Activated naive CD8-positive, alpha-beta T cell treated with anti-CD3 and anti-CD28 coated beads, Interleukin-2, amount 50 U/mL, for 16 hours (primary cell): ENCODE results near the gene GYS1.
"Not testable (repeated sequence)": the region's sequence is repeated elsewhere in the genome, so short reads cannot be mapped to it uniquely, and the experiment has no call there.

Source experiments
- DNase-seq: peaks from one replicate; pipeline ENCODE4 v3.0.0-alpha.2; 2020; ENCODE audit warnings: low read depth, low spot score

GYS1 gene

GRCh38 chr19:48993175-48994034 lies at the start of gene GYS1, which contains the start of gene RUVBL2:
Gene GYS1, minus strand, starts transcription at chr19:48993309. Its CDS starts 197 bp downstream, at chr19:48993112.
Gene RUVBL2, plus strand, starts transcription at chr19:48993887. Its CDS starts 25 bp downstream, at chr19:48993912.
- peak; percentile 99 for DNase-seq

GRCh38 chr19:49042666-49043065 lies 49.6 kb upstream of the GYS1 start:
- not testable (repeated sequence) for DNase-seq

- no peak for DNase-seq
Measured at GRCh38 chr19:49042177-49042576, 49.1 kb upstream of the GYS1 start.

- DNase-seq = not testable (repeated sequence)
Measured at GRCh38 chr19:49039736-49040135, 46.6 kb upstream of the GYS1 start.

GRCh38 chr19:49038557-49039276 lies 45.6 kb upstream of the GYS1 start:
- DNase-seq = not testable (repeated sequence)

- not testable (repeated sequence) for DNase-seq
Measured at GRCh38 chr19:49038111-49038510, 45.0 kb upstream of the GYS1 start.

GRCh38 chr19:49036815-49037214 lies 43.7 kb upstream of the GYS1 start, which contains the start of gene CGB1:
Gene CGB1, minus strand, starts transcription at chr19:49036895. Its CDS starts 184 bp downstream, at chr19:49036711.
- not testable (repeated sequence) for DNase-seq

GRCh38 chr19:49031642-49032301 lies 38.7 kb upstream of the GYS1 start, which contains the start of gene CGB2:
Gene CGB2, plus strand, starts transcription at chr19:49031890. Its CDS starts 206 bp downstream, at chr19:49032096.
- not testable (repeated sequence) for DNase-seq

- DNase-seq = not testable (repeated sequence)
Measured at GRCh38 chr19:49030323-49030722, 37.2 kb upstream of the GYS1 start.

GRCh38 chr19:49029749-49030148 lies 36.6 kb upstream of the GYS1 start:
- DNase-seq = not testable (repeated sequence)

GRCh38 chr19:49028686-49029085 lies 35.6 kb upstream of the GYS1 start:
- DNase-seq = not testable (repeated sequence)

- DNase-seq = not testable (repeated sequence)
Measured at GRCh38 chr19:49025599-49025998, 32.5 kb upstream of the GYS1 start.

GRCh38 chr19:49025088-49025487 lies 32.0 kb upstream of the GYS1 start:
- DNase-seq = not testable (repeated sequence)

- not testable (repeated sequence) for DNase-seq
Measured at GRCh38 chr19:49024233-49024632, 31.1 kb upstream of the GYS1 start, which contains the start of gene CGB3. Gene CGB3, minus strand, starts transcription at chr19:49024333. Its CDS starts 362 bp downstream, at chr19:49023971.

- DNase-seq = no peak
Measured at GRCh38 chr19:49022116-49022515, 29.0 kb upstream of the GYS1 start.

GRCh38 chr19:49020931-49021895 lies 28.1 kb upstream of the GYS1 start:
- DNase-seq = no peak

GRCh38 chr19:49020342-49020741 lies 27.2 kb upstream of the GYS1 start:
- no peak for DNase-seq

GRCh38 chr19:49019242-49019932 lies 26.3 kb upstream of the GYS1 start:
- DNase-seq = peak; percentile 26

GRCh38 chr19:49018388-49019241 lies 25.5 kb upstream of the GYS1 start:
- not testable (repeated sequence) for DNase-seq
